HCT116 (cell line): ENCODE data around the gene FAXC. TPM values are rescaled to one million over a fixed set of nuclear protein-coding genes. Genes with fewer than 3 reads are reported as not detected.

Experiments
- ATAC-seq: fragments of 200-7000 bp; cut with Tn5 transposase; 2 replicates; pipeline ENCODE4 v1.9.1; 2020; ENCODE audit warnings: mild to moderate bottlenecking, moderate library complexity
- BruUV-seq: library from RNA; stranded (reverse); fragments of 400-500 nt; replicated peaks from 2 replicates; lab custom pipeline; 2021; lab: Mats Ljungman, UMichigan
- CTCF ChIA-PET: fragments of 300-600 bp; sonication (Branson Sonifier 250); formaldehyde crosslinking; loops from one replicate; lab custom pipeline; 2021; ENCODE audit warnings: antibody characterized with exemption; lab: Charles Lee
- POLR2A ChIA-PET: fragments of 300-600, 350-600 bp; sonication (Branson Sonifier 250); formaldehyde crosslinking; loops from one replicate; lab custom pipeline; 2021; ENCODE audit warnings: antibody characterized with exemption; lab: Charles Lee
- RAD21 ChIA-PET, 2 experiments: fragments of 300-600 bp; sonication (Branson Sonifier 250); formaldehyde crosslinking; loops; one replicate each; lab custom pipeline; 2023; ENCODE audit warnings: low total read pairs in 2 of 2; ENCODE audit not compliant: uncharacterized antibody in 2 of 2, unreplicated experiment in 2 of 2, low non-redundant PET in 1 of 2; lab: Charles Lee
- DNase-seq: peaks from one replicate; pipeline ENCODE4 v3.0.0-alpha.2; 2010; ENCODE audit warnings: low read depth, low spot score
- H2AFZ ChIP-seq: fragments of 200-600 bp; shearing (Covaris generic), sonication (generic); 2 replicates; pipeline ENCODE4 v1.6.1; 2017; ENCODE audit warnings: low read depth, mixed run types, mixed read lengths, antibody characterized with exemption, low read length; ENCODE audit not compliant: poor library complexity, severe bottlenecking
- H3K27ac ChIP-seq: 2 replicates; pipeline ENCODE4 v1.5.1; 2012; ENCODE audit warnings: low read depth, low read length
- H3K27me3 ChIP-seq: fragments of 200-600 bp; sonication (generic); 2 replicates; pipeline ENCODE4 v1.6.1; 2016; ENCODE audit warnings: mixed run types, low read length, mixed read lengths; ENCODE audit not compliant: insufficient read depth
- H3K36me3 ChIP-seq, 2 experiments: fragments of 200-500 bp in 1 of 2; fragments of 200-600 bp in 1 of 2; sonication (Bioruptor generic) in 1 of 2; sonication (generic) in 1 of 2; 2 replicates each; pipeline versions ENCODE4 v1.5.1 to v1.6.1; 2014 to 2016; ENCODE audit warnings: low read length in 2 of 2, inconsistent platforms in 1 of 2, mixed read lengths in 1 of 2, mixed run types in 1 of 2; ENCODE audit not compliant: insufficient read depth in 2 of 2, control insufficient read depth in 1 of 2
- H3K4me1 ChIP-seq, 2 experiments: fragments of 200-600 bp in 1 of 2; sonication (generic) in 1 of 2; 2 replicates each; pipeline versions ENCODE4 v1.5.1 to v1.6.1; 2012 to 2017; ENCODE audit warnings: low read length in 2 of 2, inconsistent platforms in 1 of 2, mild to moderate bottlenecking in 1 of 2, mixed read lengths in 1 of 2, mixed run types in 1 of 2, moderate library complexity in 1 of 2; ENCODE audit not compliant: insufficient read depth in 2 of 2, control insufficient read depth in 1 of 2
- H3K4me2 ChIP-seq: fragments of 200-600 bp; sonication (generic); 2 replicates; pipeline ENCODE4 v1.6.1; 2017; ENCODE audit warnings: mixed run types, low read length, mixed read lengths
- H3K4me3 ChIP-seq, 2 experiments: fragments of 200-600 bp in 1 of 2; sonication (generic) in 1 of 2; replicated peaks in 1 of 2; 2 replicates each; pipeline ENCODE4 v1.5.1; 2011 to 2016; ENCODE audit warnings: low read length in 2 of 2, control low read depth in 1 of 2, low read depth in 1 of 2, mild to moderate bottlenecking in 1 of 2, mixed read lengths in 1 of 2, mixed run types in 1 of 2
- H3K79me2 ChIP-seq: fragments of 200-600 bp; sonication (generic); 2 replicates; pipeline ENCODE4 v1.6.1; 2017; ENCODE audit warnings: mild to moderate bottlenecking, mixed run types, low read length, moderate library complexity, mixed read lengths; ENCODE audit not compliant: insufficient read depth
- H3K9ac ChIP-seq: fragments of 200-600 bp; sonication (generic); 2 replicates; pipeline ENCODE4 v1.6.1; 2016; ENCODE audit warnings: low read length, mixed read lengths
- H3K9me2 ChIP-seq: fragments of 200-600 bp; sonication (generic), shearing (Covaris generic); 2 replicates; pipeline ENCODE4 v1.6.1; 2017; ENCODE audit warnings: mixed run types, mild to moderate bottlenecking, moderate library complexity; ENCODE audit not compliant: insufficient read depth
- H3K9me3 ChIP-seq, 2 experiments: fragments of 200-500 bp in 1 of 2; fragments of 200-600 bp in 1 of 2; sonication (Bioruptor generic) in 1 of 2; sonication (generic) in 1 of 2; 2 replicates each; pipeline ENCODE4 v1.6.1; 2014 to 2017; ENCODE audit warnings: low read length in 2 of 2, mixed read lengths in 2 of 2, inconsistent platforms in 1 of 2, low read depth in 1 of 2, mild to moderate bottlenecking in 1 of 2, mixed run types in 1 of 2, moderate library complexity in 1 of 2; ENCODE audit not compliant: control insufficient read depth in 1 of 2, insufficient read depth in 1 of 2
- H4K20me1 ChIP-seq: fragments of 200-600 bp; sonication (generic), shearing (Covaris generic); 2 replicates; pipeline ENCODE4 v1.6.1; 2017; ENCODE audit warnings: mixed run types, mild to moderate bottlenecking, moderate library complexity; ENCODE audit not compliant: insufficient read depth
- CBX3 ChIP-seq: IDR thresholded peaks from 2 replicates; pipeline ENCODE4 v1.6.1; 2012; ENCODE audit warnings: low read depth
- CEBPB ChIP-seq: IDR thresholded peaks from 2 replicates; pipeline ENCODE4 v1.6.1; 2012; ENCODE audit warnings: low read depth
- CTCF ChIP-seq, 3 experiments: fragments of 200-600 bp in 1 of 3; sonication (generic) in 1 of 3; IDR thresholded peaks in 2 of 3; conservative IDR thresholded peaks in 1 of 3; 2 replicates each; pipeline ENCODE4 v1.5.1; 2012 to 2017; ENCODE audit warnings: low read depth in 2 of 3, low read length in 2 of 3, antibody characterized with exemption in 1 of 3, borderline replicate concordance in 1 of 3, control low read depth in 1 of 3, mild to moderate bottlenecking in 1 of 3, mixed read lengths in 1 of 3, mixed run types in 1 of 3, moderate library complexity in 1 of 3; ENCODE audit not compliant: insufficient read depth in 1 of 3
- EGR1 ChIP-seq: IDR thresholded peaks from 2 replicates; pipeline ENCODE4 v1.6.1; 2012; ENCODE audit warnings: low read depth
- ELF1 ChIP-seq: IDR thresholded peaks from 2 replicates; pipeline ENCODE4 v1.6.1; 2012; ENCODE audit warnings: low read depth, borderline replicate concordance
- EZH2 ChIP-seq: fragments of 200-600 bp; sonication (generic); IDR thresholded peaks from 2 replicates; pipeline ENCODE4 v1.6.1; 2017; ENCODE audit warnings: antibody characterized with exemption, mixed run types
- FOSL1 ChIP-seq: IDR thresholded peaks from 2 replicates; pipeline ENCODE4 v1.6.1; 2012; ENCODE audit warnings: low read depth
- JUND ChIP-seq: IDR thresholded peaks from 2 replicates; pipeline ENCODE4 v1.6.1; 2012
- MAX ChIP-seq: IDR thresholded peaks from 2 replicates; pipeline ENCODE4 v1.6.1; 2012
- POLR2A ChIP-seq: IDR thresholded peaks from 2 replicates; pipeline ENCODE4 v1.7.0; 2011; ENCODE audit warnings: borderline replicate concordance; ENCODE audit not compliant: insufficient read depth, insufficient read length; ENCODE audit errors: extremely low read depth
- RAD21 ChIP-seq: IDR thresholded peaks from 2 replicates; pipeline ENCODE4 v1.6.1; 2012; ENCODE audit warnings: low read depth, mild to moderate bottlenecking
- SIN3A ChIP-seq: IDR thresholded peaks from 2 replicates; pipeline ENCODE4 v1.6.1; 2012; ENCODE audit warnings: low read depth
- SP1 ChIP-seq: IDR thresholded peaks from 2 replicates; pipeline ENCODE4 v1.6.1; 2012; ENCODE audit warnings: low read depth
- SRF ChIP-seq: IDR thresholded peaks from 2 replicates; pipeline ENCODE4 v1.6.1; 2012; ENCODE audit warnings: low read depth
- YY1 ChIP-seq: IDR thresholded peaks from 2 replicates; pipeline ENCODE4 v1.6.1; 2011; ENCODE audit warnings: low read length, low read depth, moderate library complexity, mild to moderate bottlenecking; ENCODE audit not compliant: insufficient replicate concordance; ENCODE audit errors: extremely low read depth
- ZBTB33 ChIP-seq: IDR thresholded peaks from 2 replicates; pipeline ENCODE4 v1.6.1; 2011; ENCODE audit warnings: mild to moderate bottlenecking, low read length, moderate library complexity; ENCODE audit not compliant: insufficient replicate concordance; ENCODE audit errors: extremely low read depth
- ZFX ChIP-seq: fragments of 450-650 bp; IDR thresholded peaks from 2 replicates; pipeline ENCODE4 v1.6.1; 2017
- ZNF274 ChIP-seq: fragments of 200-500 bp; sonication (Bioruptor generic); IDR thresholded peaks from 2 replicates; pipeline ENCODE4 v1.6.1; 2014; ENCODE audit warnings: mild to moderate bottlenecking, low read depth, low read length, inconsistent platforms
- intact Hi-C: fragments of 100-400 bp; cut with micrococcal nuclease; formaldehyde crosslinking; loops from 2 replicates; pipeline ENCODE4 v1.10.0; 2022
- total RNA-seq: library from RNA; stranded (reverse); gene quantifications from one replicate; pipeline ENCODE4 v1.2.1, GENCODE V29; 2021; ENCODE audit not compliant: unreplicated experiment
- TF ChIP-seq, protein P1 (sequence below): IDR thresholded peaks from 2 replicates; pipeline ENCODE4 v1.6.1; 2012

The FAXC gene
- total RNA-seq, 1 experiment from 2014 or later: 4.7 TPM

- DNase-seq (no peak), ATAC-seq (no peak)
- H3K9ac ChIP-seq: no peak overlapping the region
- no peak overlapping the region for H2AFZ ChIP-seq
- POLR2A ChIA-PET: no interaction called here
- RAD21 ChIA-PET: no interaction called here
- CTCF ChIA-PET: no interaction called here
- H3K9me3 ChIP-seq: no peaks in the 10 kb centered on the region
- no peak overlapping the region for H3K27ac ChIP-seq
- H3K9me2 ChIP-seq: no peaks in the 10 kb centered on the region
- no peaks in the 10 kb centered on the region for H3K79me2 ChIP-seq
- H3K4me2 ChIP-seq: no peak overlapping the region
- no peaks in the 10 kb centered on the region for H3K4me1 ChIP-seq
- H4K20me1 ChIP-seq: no peaks in the 10 kb centered on the region
- TF ChIP-seq, protein P1, sequence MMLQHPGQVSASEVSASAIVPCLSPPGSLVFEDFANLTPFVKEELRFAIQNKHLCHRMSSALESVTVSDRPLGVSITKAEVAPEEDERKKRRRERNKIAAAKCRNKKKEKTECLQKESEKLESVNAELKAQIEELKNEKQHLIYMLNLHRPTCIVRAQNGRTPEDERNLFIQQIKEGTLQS: no peak
- TF ChIP-seq FOSL1: no peak
- TF ChIP-seq CTCF (IDR thresholded peaks at IDR 0.05 in 2 of 3, conservative IDR thresholded peaks at IDR 0.05 in 1 of 3; ENCODE audit: borderline replicate concordance in 1 of 3, insufficient read depth in 1 of 3, low read depth in 2 of 3, low read length in 2 of 3): no peak
- no peak for TF ChIP-seq EGR1
- TF ChIP-seq CBX3: no peak
- no peak for TF ChIP-seq CEBPB
- no peak for TF ChIP-seq EZH2
- no peak for TF ChIP-seq ZBTB33
- no peak for TF ChIP-seq RAD21
- no peak for TF ChIP-seq POLR2A
- TF ChIP-seq JUND: no peak
- TF ChIP-seq SIN3A: no peak
- TF ChIP-seq SP1: no peak
- no peak for TF ChIP-seq YY1
- no peak for TF ChIP-seq ELF1
- no peak for TF ChIP-seq SRF
- no peak for TF ChIP-seq ZNF274
- no peak for TF ChIP-seq MAX
- no peak for TF ChIP-seq ZFX
- TF ChIP-seq, all 23 proteins: peak for 0
- intact Hi-C loops: no loop called here
- Histone ChIP-seq H3K4me3 (no peak overlapping the region), H3K27me3 (no peaks in the 10 kb centered on the region), H3K36me3 (no peaks in the 10 kb centered on the region)
- no TSS peak for BruUV-seq
These were observed 44.4 kb downstream of the FAXC start for GRCh38 chr6:99305021-99305554.
